Middle frontal gyrus (tissue), 1 donor: ENCODE measurements around the gene KRTAP5-4.
"Not testable (repeated sequence)": the region's sequence is repeated elsewhere in the genome, so short reads cannot be mapped to it uniquely, and the experiment has no call there.

Source experiments
- DNase-seq: peaks from one replicate; pipeline ENCODE4 v3.0.0-alpha.2; 2015; ENCODE audit warnings: low spot score; ENCODE audit errors: extremely low spot score

The KRTAP5-4 gene, protein sequence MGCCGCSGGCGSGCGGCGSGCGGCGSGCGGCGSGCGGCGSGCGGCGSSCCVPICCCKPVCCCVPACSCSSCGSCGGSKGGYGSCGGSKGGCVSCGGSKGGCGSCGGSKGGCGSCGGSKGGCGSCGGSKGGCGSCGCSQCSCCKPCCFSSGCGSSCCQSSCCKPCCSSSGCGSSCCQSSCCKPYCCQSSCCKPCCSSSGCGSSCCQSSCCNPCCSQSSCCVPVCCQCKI

DNA sequence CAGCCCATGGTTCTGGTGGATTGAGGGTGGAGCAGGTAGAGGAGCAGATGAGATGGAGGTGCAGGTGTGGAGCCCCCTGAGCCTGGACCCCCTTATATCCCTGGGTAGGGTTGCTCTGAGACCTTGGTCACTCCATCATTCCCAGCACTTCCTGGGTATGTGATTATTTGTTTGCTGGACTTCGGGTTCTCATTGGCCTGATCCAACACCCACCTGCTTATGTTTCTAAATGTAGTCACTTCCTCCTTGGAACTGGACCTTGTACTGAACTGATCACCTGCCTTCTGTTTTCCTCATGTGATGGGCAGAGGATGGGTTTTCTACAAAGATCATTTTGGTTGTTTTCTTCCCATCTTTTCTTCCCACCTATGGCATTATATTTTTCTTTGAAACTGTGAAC lies at the start of gene KRTAP5-4:
Gene KRTAP5-4, minus strand, starts transcription at position 53 of the 400 bp plus-strand sequence. Its CDS starts 45 bp downstream, at position 8.
- DNase-seq, result no peak

DNA sequence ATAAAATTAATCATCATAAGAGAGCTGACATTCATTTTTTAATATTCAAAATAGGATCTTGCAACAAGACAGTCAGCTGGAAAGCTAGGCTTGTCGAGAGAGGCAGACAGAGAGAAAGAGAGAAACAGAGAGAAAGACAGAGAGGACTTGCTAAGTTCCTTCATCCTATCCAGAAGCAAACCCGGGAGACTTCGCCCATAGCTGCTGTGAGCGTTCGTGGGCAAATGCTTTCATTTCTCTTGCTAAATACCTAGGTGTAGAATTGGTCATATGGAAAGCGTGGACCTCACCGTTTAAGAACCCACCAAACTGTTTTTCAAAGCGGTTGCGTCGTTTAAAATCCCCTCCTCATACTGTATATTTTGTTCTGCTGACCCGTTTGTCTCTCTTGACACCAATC lies 49.7 kb upstream of the KRTAP5-4 start:
- no peak for DNase-seq

DNA sequence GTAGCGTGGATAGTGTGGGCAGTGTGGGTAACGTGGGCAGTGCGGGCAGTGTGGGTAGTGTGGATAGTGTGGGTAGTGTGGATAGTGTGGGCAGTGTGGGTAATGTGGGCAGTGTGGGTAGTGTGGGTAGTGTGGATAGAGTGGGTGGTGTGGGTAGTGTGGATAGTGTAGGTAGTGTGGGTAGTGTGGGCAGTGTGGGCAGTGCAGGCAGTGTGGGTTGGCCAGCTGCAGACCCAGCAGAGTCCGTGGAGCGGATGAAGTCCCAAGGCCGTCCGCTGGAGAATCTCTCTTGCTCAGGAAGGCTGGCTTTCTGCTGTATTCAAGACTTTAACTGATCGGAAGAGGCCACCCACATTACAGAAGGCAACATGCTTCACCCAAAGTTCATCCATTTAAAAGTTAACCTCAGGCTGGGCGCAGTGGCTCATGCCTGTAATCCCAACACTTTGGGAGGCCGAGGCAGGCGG lies 49.0 kb upstream of the KRTAP5-4 start:
- DNase-seq, result no peak

DNA sequence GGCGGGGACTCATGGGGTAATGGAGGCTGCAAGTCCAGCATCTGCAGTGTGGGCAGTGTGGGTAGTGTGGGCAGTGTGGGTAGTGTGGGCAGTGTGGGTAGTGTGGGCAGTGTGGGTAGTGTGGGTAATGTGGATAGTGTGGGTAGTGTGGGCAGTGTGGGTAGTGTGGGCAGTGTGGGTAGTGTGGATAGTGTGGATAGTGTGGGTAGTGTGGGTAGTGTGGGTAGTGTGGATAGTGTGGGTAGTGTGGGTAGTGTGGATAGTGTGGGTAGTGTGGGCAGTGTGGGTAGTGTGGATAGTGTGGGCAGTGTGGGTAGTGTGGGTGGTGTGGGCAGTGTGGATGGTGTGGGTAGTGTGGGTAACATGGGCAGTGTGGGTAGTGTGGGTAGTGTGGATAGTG lies 48.5 kb upstream of the KRTAP5-4 start:
- not testable (repeated sequence) for DNase-seq

DNA sequence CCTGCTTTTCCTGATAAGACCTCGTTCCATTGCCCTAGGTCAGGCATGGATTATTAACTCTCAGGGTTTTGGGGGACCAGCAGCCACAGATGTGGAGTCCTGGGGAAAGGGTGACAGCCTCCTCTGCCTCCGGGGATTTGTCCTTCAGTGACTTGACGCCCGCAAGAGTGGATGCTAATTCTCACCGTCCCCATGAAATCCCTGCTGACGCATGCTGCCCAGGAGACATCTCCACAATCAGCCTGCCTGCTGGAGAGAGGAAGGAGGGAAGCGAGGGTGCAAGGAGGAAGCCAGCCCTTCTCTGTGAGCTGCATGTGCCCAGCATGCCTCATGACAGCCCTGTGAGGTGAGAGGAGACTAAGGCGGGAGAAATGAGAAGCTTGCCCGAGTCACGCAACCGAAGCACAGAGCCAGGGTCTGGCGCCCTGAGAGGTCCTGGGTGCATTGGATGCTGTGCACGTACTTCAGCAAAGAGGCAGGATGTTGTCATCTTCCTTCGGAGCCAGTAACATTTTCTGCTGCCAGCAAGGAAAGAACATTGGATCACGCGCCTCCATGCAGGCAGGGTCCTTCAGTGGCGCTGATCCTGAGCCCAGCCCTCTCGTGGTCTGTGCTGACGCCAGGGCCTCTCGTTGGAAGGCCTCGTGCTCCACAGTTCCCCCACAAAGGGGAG lies 47.7 kb upstream of the KRTAP5-4 start:
- DNase-seq, result no peak

DNA sequence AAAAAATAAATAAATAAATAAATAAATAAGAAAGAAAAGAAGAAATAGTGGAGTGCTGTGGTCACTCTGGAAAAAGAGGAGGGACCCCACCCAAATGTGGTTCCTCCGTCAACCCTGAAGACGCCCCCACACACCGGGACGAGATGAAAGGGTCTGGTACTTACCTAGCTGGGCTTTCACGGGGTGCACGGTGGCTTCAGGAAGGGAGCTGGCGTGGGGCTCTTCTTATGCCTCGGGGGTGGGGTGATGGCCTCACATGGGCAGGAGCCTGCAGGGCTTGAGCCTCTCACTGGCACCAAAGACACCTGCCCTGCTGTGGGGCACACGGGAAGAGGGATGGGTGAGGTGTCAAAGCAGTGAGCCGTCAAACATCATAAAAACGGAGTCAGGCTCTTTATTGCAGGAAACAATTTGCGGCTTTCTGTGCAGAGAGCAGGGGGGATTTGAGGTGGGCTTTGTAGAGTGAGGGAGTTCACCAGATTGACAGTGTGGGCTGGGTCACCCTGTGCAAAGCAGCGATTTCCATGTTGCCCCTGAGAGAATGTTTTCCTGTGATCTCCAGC lies 47.1 kb upstream of the KRTAP5-4 start:
- DNase-seq, result no peak

DNA sequence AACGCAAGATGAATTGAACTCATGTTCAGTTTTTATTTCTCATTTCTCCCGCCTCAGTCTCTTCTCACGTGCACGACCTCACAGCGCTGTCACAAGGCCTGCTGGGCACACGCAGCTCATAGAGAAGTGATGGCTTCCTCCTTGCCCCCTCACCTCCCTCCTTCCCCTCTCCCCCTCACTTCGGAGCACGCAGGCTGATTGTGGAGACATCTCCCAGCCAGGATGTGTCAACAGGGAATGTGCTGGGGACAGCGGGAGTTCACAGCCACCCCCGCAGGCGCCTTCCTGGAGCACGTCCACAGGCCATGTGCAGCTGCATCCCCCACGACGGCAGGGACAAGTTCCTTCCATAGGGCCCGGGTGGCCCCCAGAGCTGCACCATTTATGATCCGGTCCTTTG lies 46.0 kb upstream of the KRTAP5-4 start:
- DNase-seq, result no peak

DNA sequence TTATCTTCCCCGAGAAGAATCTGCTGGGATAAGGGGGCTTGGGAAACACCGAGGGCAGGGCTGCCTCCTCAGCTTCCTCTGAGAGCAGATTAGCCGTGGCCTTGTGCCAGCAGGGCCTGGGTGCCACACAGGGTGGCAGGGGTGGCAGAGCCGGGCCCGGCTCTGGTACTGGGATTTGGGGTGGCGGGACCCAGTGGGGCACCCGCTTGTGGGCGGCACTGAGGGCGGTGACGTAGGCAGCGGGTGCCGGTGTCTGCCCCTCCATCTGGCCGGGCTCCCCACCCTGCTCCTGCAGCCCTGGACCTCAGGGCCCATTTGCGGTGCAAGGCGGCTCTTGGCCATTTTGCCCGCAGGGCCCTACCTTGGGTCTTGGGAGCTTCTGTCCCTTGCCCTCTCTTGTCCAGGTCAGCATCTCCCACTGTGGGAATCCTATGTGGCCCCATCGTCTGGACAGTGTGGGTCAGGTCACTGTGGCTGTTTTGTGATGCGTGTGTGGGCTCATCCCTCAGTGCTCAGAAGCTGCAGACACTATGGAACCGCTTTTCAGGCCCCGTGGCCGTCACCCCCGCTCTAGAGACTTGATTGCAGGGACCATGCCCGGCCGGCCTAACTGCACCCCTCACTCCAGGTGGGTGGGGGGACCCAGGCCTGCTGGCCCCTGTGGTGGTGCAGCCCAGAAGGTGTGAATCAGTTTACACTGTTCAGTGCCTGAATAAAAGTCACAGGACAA lies 45.3 kb upstream of the KRTAP5-4 start:
- no peak for DNase-seq

DNA sequence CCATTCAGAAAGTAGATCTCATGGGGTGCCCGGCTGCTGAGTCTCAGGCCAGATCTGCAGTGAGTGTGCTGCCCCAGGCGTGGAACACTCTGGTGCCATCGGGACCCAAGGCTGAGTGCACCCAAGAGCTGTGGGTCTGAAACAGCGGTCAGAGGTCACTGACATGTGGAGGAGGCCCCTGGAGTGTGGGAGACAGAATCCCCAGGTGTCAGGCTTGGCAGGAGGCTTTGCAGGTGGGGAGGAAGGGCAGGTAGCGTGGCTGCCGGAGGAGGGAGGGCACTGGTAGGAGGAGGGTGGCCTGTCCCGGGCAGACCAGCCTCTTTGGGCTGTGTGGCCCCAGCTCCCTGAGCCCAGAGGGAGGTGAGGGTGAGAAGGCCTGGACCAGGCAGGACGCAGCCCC lies 43.4 kb upstream of the KRTAP5-4 start:
- DNase-seq, result no peak

DNA sequence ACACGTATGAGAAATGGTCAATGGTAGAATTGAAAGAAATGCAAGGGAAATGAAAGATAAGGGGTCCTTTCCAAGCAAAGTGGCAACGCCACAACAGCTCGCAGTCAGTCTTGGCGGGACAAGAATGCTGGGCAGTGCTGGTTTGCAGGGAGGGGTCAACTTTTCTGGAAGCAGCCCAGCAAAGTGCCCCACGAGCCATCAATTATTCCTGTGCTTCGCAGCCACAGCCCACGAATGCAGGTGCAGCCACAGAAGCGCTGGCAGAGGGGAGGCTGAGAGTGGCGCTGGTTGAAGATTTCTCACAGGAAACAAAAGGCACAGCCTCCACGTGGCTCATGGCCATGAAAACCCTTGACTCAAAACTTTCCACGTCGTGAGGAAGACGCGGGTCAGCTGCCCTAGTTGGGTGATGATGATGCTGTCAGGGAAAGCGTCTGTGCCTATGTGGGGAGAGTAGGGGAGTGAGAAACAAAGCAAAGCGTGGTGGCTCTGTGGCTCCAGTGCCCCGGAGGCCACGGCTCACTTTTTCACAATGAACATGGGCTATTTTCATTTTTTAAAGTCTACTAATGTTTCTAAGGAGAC lies 40.9 kb upstream of the KRTAP5-4 start:
- DNase-seq, result not testable (repeated sequence)

DNA sequence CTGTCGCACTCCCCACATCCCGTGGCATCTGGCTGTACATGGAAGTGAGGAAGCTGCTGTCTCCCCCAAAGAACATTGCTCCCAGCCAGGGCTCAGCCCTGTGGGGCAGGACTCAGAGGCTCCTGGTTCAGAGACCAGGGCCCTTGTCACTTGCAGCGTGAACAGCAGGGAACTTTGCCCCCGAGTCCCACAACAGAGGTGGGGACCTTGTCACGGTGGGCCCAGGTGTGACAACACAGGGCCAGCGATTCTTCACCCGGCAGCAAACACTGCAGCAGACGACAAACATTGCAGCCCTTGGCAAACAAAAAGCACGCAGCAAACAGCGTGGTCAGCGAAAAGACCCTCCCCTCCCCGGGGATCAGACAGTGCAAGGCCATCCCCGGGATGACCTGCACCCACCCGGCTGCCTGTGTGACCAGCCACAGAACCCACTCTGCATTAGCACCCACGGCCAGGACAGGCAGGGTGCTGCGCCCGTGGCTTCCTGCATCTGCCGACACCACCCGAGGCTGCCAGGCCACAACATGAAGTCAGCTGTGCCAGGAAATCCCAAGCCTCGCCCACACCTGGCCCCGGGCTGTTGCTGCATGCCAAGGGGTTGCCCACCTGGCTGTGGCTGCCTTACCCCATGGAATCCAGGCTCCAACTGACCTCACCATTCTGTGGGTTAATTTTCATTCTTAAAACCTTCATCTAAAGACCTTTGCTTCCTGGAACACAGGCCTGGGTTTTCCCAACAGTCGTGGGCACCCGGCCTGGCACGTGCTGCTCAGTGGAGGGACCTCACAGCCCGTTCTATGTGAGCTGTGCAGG lies 39.7 kb upstream of the KRTAP5-4 start:
- DNase-seq, result not testable (repeated sequence)

DNA sequence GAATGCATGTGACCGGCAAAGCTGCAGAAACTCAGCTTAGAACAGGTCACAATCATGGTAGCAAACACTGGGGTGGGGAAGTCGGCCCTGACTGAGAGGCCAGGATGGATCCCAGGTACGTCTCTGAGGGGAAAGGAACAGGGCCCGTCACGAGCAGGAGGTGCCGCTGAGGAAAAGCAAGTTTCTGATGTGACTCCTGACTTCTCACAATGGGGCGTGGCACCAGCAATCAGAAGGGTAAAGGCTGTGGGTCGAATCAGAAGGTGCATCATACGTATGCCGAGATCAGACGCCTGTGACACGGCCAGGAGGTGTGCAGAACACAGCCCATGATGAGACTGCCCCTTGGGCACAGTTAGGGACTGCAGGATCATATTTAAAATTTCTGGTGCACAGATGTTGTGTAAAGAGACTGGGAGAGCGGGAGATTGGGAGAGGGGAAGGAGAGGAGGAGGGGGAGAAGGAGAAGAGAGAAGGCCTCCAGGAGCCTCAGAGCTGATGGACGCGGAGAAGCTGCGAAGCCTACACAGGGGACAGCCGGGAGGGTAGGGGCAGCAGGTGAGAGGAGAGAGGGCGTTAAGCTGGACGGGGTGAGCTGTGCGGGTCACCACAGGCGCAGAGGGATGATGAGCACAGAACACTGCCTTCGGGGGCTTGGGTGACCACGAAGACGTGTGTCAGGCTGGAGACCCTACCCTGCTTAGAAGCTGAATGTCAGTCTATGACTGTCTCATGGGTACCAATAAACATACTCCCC lies 38.4 kb upstream of the KRTAP5-4 start:
- DNase-seq, result no peak

DNA sequence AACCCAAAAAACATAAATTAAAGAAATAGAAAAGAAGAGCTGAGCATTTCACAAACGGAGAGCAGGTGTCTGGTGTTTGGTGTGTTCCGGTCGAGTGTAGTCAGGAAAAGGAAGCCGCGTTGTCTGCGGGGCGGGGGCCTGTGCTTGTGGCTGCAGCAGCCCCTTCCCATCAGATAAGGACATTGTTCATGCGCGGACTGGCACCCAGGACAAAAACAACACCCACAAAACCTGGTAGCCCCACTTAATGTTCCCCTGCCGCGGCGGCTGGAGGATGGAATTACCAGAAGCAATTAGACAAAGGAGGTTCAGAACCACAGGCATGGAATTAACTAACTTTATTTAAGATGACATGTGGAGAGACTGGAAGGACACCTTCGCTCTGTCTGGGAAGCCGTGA lies 37.6 kb upstream of the KRTAP5-4 start:
- DNase-seq, result no peak

DNA sequence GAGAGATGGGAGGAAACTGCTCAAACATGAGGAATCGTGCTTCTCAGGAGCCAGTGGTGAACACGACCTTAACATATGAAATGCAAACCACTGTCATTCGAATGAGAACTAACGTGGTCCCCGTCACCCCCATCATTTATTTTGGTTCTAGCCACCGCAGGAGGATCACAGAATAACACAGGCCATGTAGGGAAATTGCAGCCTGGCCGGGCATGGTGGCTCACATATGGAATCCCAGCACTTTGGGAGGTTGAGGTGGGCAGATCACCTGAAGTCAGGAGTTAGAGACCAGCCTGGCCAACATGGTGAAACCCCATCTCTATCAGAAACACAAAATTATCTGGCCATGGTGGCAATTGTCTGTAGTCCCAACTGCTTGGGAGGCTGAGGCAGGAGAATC lies 34.7 kb upstream of the KRTAP5-4 start:
- no peak for DNase-seq

DNA sequence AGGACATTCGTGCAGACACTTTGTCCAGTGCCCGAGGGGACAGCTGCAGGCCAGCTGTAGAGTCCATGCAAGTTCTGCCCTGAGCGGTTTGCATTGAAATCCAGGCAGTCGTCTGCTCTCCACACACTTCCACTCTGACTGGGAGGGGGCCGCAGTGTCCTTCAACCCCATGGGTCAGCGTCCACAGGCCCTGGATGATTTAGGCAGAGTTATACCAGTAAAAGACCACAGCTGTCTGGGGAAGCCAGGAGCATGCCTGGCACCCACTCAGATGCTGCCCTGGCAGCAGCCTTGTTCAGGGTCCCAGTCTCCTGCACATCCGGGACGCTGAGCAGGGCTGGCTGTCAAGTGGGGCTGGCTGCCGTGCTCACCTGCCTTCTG lies 34.1 kb upstream of the KRTAP5-4 start:
- DNase-seq, result no peak

DNA sequence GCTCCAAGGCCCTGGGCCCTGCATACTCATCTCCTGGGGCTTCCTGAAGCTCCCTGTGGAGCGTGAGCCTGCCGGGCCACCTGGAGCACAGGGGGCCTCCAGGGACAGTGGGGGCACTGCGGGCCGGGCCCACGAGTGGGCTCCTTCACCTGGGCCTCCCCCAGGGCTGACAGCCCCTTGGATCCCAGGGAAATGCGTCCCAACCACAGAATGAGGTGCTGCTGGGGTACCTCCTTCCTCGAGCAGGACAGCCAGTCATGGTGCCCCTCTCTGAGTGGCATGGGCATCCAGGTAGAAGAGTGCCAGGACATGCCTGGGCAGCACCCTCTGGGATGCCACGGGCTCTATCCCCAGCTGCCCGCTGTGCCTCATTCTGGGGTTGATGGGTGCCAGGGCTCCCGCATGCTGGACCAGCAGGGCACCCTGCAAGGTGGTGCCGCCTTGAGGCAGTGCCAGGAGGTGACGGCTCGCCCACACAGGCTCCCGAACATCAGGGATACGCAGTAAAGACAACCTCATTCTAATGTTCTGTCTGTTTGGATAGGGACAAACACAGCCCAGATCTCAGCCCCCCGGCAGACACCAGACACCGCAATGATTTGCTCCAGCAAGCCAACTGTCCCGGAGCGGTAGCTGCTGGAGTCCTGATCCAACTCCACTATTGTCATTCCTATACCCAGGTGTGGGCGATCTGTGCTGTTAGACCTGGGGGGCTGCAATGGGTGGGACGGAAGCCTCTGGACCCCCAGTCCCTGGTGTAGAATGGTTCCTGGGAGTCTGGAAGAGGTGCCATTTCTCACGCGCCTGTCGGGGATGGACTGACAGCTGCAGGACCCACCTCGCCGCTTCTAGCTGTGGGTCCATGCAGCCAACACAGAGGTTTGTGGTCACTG lies 33.5 kb upstream of the KRTAP5-4 start:
- DNase-seq, result no peak

DNA sequence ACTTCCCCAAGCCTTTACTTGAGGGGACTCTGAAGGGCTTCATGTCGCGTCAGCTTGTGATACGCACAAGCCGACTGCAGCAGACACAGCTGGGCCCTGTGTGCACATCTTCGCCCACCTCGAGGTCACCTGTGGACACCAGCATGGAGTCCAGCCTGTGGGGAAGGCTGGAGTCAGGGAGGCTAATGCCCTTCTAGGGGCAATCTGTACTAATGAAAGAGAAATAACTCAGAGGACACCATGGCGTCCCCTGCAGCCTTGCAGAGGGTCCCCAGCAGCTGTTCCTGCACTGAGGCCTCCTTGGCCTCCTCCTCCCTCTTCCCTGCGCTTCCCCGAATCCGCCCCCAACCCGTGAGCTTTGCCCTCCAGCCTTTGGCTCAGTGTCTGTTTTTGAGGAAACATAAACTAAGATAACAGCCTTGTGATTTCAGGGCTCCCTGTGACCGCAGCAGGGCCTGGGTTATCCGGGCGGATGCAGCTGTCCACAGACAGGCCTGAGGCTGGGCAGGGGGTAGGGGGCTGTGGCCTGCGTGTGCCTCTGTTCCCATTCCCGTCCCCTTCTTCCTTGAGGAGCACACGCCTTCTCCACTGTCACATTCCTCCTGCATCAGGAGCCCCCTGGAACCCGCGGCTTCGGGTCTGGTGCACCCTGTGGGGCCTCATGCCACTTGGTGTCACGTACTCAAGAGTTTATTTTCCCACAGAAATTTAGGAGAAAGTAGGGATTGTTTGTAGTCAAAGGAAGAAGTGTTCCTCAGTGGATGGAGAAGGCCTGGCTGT lies 32.6 kb upstream of the KRTAP5-4 start:
- no peak for DNase-seq
